HG03520 (cell line): ENCODE measurements around the gene ATP8A2.
"Not testable (repeated sequence)": the region's sequence is repeated elsewhere in the genome, so short reads cannot be mapped to it uniquely, and the experiment has no call there.

Source experiments
- ATAC-seq: cut with Tn5 transposase; IDR thresholded peaks from one replicate; pipeline ENCODE4 v1.9.1; 2021; ENCODE audit warnings: mild to moderate bottlenecking, moderate library complexity; ENCODE audit not compliant: unreplicated experiment

Gene ATP8A2

GRCh38 chr13:25457566-25457965 lies 85.8 kb downstream of the ATP8A2 start:
- ATAC-seq = no peak

- no peak for ATAC-seq
These were observed 90.7 kb downstream of the ATP8A2 start for GRCh38 chr13:25462301-25463125.

DNA sequence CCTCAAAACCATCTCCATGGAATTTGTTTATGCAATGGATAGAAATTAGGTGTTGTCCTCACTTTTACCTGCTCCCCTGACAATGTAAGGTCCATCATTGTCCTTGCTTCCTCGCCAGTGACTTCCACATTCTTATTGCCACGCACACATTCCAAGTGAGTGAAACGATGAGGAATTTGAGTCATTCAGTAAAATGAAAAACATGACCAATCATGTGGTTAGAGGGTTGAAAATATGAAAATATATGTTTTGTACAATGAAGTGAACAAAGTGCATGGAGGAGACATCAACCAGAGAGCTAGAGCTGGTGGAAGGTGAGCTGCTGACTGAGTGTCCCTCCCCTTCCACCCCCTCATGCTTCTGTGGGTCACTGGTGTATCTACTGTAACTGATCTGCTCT lies 91.7 kb downstream of the ATP8A2 start:
- no peak for ATAC-seq

DNA sequence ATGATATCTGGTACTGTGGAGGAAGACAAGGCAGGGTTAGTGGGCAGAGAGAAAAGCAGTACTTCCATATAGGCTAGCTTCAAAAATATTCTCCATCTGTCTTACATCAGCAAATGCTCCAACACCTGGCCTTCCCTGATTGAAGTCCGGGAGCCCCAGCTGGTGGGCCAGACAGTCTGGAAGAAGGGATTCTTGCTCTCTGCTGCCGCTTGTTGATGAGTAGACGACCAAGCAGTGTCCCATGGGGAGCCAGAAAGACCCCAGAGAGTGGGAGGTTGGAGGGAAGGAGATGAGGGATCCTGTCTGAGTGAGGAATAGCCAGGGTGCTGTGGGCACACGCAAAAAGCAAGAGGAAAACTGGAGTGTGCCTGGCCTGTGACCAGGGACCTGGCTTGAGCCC lies 95.1 kb downstream of the ATP8A2 start:
- no peak for ATAC-seq

- ATAC-seq = no peak
These were observed 96.8 kb downstream of the ATP8A2 start for GRCh38 chr13:25468325-25469168.

- no peak for ATAC-seq
These were observed 97.4 kb downstream of the ATP8A2 start for GRCh38 chr13:25469169-25469525.

- ATAC-seq = no peak
These were observed 102.1 kb downstream of the ATP8A2 start for GRCh38 chr13:25473864-25474263.

DNA sequence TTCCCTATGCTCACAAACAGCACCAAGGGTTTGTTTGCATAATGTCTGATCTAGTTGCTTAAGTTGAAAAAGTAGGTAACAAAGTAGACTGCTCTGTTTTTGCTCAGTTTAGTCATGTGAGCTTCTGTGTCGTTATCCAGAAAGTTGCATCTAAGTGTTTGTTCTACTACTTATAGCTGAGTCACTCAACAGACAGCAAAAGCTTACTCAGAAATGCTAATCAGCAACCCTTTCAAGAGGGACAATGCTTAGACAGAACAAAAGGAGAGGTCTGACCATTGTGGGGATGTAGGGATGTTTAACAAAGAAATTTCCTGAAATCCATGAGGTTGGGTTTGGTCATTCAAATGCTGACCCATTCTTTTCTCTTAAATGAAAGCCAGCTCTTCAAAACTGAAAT lies 106.4 kb downstream of the ATP8A2 start:
- no peak for ATAC-seq

- no peak for ATAC-seq
These were observed 117.5 kb downstream of the ATP8A2 start for GRCh38 chr13:25489238-25489637.

DNA sequence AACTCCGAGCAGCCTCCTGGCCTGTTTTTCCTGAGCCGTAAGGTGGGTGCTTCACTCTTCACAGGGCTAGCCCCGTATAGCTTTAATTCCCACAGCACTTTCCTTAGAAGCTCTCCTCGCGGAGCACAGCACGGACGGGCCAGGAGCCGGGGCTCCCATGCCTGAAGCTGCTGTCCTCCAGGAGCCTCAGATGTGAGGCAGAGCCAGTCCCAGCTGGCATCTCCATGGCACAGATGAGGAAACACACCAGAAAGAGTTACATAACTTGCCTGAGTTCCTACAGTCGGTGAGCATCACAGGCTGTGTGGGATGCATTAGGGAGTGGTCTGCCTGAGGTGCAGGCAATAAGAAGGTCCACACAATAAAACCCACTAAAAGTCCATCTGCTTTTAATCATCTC lies 118.5 kb downstream of the ATP8A2 start:
- no peak for ATAC-seq

GRCh38 chr13:25493931-25494640 lies 122.3 kb downstream of the ATP8A2 start:
- ATAC-seq = no peak

DNA sequence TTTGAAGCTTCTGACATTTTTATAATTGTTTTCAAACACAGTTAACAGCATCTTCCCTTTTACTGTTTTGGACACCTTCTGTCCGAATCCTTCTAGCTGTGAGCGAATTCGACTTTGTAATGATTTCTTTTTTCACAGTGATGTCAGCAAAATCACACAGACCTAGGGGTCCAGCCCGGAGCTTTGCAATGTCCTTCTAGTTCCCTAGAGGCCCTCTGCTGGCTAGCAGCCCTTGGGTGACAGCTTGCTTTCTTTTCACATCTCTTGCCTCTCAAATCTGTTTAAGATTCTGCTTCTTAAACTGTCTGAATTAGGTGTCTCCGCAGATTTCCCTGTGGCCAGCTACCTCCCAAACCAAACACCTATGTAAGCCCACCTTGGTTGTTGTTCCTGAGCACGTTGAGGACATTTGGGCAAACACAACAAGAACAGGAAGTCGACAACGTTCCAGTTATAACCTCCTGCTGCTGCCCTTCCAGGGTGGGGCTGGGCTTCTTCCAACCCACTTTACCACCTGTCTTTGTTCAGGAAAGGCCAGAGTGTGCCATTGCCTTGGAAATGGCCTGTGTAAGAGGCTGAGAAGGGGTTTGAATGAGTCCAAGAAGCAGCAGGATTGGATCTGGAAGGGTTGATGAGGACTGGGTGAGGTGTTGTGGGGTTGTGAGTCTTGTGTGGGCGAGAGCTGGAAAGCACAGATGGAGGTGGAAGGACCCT lies 123.1 kb downstream of the ATP8A2 start:
- ATAC-seq = no peak

- ATAC-seq = no peak
These were observed 129.5 kb downstream of the ATP8A2 start for GRCh38 chr13:25501231-25501630.

- ATAC-seq = no peak
These were observed 130.3 kb downstream of the ATP8A2 start for GRCh38 chr13:25502031-25502430.

DNA sequence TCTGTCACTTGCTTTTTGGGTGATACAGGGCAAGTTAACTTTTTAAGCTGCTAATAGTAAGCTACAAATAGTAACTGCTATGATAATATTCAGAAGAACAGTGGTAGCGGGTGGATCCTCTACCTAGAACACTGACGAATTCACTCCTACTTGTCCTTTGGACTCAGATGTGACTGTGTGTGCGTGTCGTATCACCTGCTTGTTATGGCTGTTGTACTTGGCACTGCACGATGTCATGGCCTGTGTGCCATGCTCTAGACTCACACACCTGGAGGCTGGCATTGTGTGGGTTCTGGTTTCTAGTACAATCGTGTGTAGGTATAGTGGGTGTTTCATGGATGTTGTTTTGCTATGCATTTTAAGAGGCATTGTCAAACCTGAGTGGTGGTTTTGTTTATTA lies 130.8 kb downstream of the ATP8A2 start:
- ATAC-seq = no peak

- no peak for ATAC-seq
These were observed 132.1 kb downstream of the ATP8A2 start for GRCh38 chr13:25503856-25504255.

DNA sequence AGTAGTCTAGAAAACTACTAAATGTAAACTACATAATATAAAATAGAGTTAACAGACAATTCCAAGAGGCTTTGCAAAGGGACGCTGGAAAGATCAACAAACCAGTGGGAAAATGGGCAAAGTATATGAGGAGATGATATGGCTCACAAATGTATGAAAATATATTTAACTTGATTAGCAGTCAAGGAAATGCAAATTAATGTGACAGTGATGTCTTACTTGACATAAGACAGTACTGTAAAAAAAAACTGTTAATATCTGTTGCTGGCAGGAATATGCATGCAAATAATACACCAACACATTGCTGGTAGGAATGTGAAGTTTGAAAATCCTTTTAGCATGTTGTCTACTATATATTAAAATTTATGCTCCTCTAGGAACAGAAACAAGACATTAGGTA lies 136.1 kb downstream of the ATP8A2 start:
- ATAC-seq = no peak

DNA sequence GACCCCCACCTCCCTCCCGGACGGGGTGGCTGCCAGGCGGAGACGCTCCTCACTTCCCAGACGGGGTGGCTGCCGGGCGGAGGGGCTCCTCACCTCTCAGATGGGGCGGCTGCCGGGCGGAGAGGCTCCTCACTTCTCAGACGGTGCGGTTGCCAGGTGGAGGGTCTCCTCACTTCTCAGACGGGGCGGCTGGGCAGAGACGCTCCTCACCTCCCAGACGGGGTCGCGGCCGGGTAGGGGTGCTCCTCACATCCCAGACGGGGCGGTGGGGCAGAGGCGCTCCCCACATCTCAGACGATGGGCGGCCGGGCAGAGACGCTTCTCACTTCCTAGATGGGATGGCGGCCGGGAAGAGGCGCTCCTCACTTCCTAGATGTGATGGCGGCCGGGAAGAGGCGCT lies 141.3 kb downstream of the ATP8A2 start:
- ATAC-seq = not testable (repeated sequence)

DNA sequence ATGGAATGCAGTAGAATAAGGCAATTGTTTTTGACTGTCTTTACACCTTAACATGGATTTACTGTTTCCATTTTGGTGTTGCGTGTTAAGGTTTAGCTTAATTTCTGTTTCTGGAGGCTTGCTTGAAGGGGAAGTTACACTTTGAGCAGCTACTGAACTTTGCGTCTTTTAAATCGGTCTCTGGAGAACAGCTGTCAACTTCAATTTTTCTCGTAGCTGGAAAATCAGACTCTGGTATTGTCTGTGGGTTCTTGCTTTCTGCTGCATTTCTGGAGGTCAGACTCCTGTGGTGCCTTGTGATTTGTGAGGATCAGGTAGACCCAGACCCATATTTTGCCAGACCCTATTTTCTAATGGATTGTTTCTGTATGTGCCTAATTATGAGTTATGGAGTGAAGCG lies 146.7 kb downstream of the ATP8A2 start:
- ATAC-seq = no peak

- no peak for ATAC-seq
These were observed 154.1 kb downstream of the ATP8A2 start for GRCh38 chr13:25525884-25526283.

GRCh38 chr13:25528266-25528665 lies 156.5 kb downstream of the ATP8A2 start:
- no peak for ATAC-seq
